K562 (cell line): ENCODE results near the gene RBBP7. TPM values are rescaled to one million over a fixed set of nuclear protein-coding genes. Genes with fewer than 3 reads are reported as not detected.
A peak's percentile ranks its signal among the peaks of the same experiment; 100 is the strongest.

Experiments used
- ATAC-seq: fragments of 200-7000 bp; cut with Tn5 transposase; 3 replicates; pipeline ENCODE4 v1.9.1; 2020; ENCODE audit warnings: moderate library complexity
- BruUV-seq: library from RNA; stranded (reverse); fragments of 400-500 nt; replicated peaks from 2 replicates; lab custom pipeline; 2021; lab: Mats Ljungman, UMichigan
- CTCF ChIA-PET: fragments of 300-600 bp; formaldehyde crosslinking; extraction: SDS; loops from one replicate; lab custom pipeline; 2021; ENCODE audit warnings: low intra/inter-chr PET ratio; lab: Yijun Ruan, JAX
- POLR2A ChIA-PET: fragments of 300-600, 350-650 bp; sonication (Branson Sonifier 250); formaldehyde crosslinking; extraction: SDS; loops from one replicate; lab custom pipeline; 2021; ENCODE audit warnings: antibody characterized with exemption, inconsistent platforms; lab: Yijun Ruan, JAX
- DNase-seq, 4 experiments: peaks; one replicate each; pipeline versions ENCODE4 v3.0.0 to v3.0.0-alpha.2; 2011 to 2018; ENCODE audit warnings: low spot score in 3 of 4, mixed read lengths in 3 of 4; ENCODE audit errors: extremely low read depth in 1 of 4
- FAIRE-seq: peaks from 2 replicates; lab custom pipeline; 2011; peaks lifted over from hg19 to GRCh38; lab: Jason Lieb, UNC
- H2AFZ ChIP-seq: 2 replicates; pipeline ENCODE4 v1.6.0; 2011; ENCODE audit warnings: low read depth, low read length, control low read depth, inconsistent platforms
- H3K27ac ChIP-seq: fragments of 200-600 bp; 3 replicates; pipeline ENCODE4 v1.8.0; 2011; ENCODE audit warnings: low read depth, mild to moderate bottlenecking, control low read depth, inconsistent platforms, low read length, moderate library complexity, mixed read lengths; ENCODE audit errors: extremely low read depth
- H3K27me3 ChIP-seq, 2 experiments: fragments of 300-600 bp in 1 of 2; 2 replicates in 1 of 2; 3 replicates in 1 of 2; pipeline versions ENCODE4 v1.6.0 to v1.8.0; 2011; ENCODE audit warnings: inconsistent platforms in 2 of 2, low read length in 2 of 2, mild to moderate bottlenecking in 1 of 2, mixed read lengths in 1 of 2, moderate library complexity in 1 of 2; ENCODE audit not compliant: control insufficient read depth in 2 of 2, insufficient read depth in 2 of 2
- H3K36me3 ChIP-seq: fragments of 300-600 bp; 3 replicates; pipeline ENCODE4 v1.8.0; 2011; ENCODE audit warnings: mild to moderate bottlenecking, low read length, inconsistent platforms; ENCODE audit not compliant: control insufficient read depth, insufficient read depth
- H3K4me1 ChIP-seq, 2 experiments: fragments of 200-600 bp in 1 of 2; replicated peaks in 1 of 2; 2 replicates in 1 of 2; 3 replicates in 1 of 2; pipeline versions ENCODE4 v1.5.1 to v1.8.0; 2011; ENCODE audit warnings: inconsistent platforms in 2 of 2, low read length in 2 of 2, mild to moderate bottlenecking in 1 of 2, mixed read lengths in 1 of 2, moderate library complexity in 1 of 2; ENCODE audit not compliant: control insufficient read depth in 2 of 2, insufficient read depth in 2 of 2
- H3K4me2 ChIP-seq: 2 replicates; pipeline ENCODE4 v1.6.1; 2011; ENCODE audit warnings: low read length, control low read depth, inconsistent platforms, mixed read lengths; ENCODE audit not compliant: insufficient read depth
- H3K4me3 ChIP-seq: fragments of 200-600 bp; sonication (generic), shearing (Covaris generic); 2 replicates; pipeline ENCODE4 v1.5.1; 2016; ENCODE audit warnings: control low read depth, inconsistent platforms
- H3K79me2 ChIP-seq: fragments of 200-600 bp; 3 replicates; pipeline ENCODE4 v1.8.0; 2011; ENCODE audit warnings: low read length, inconsistent platforms; ENCODE audit not compliant: control insufficient read depth, insufficient read depth
- H3K9ac ChIP-seq, 2 experiments: 2 replicates each; pipeline versions ENCODE4 v1.6.0 to v1.6.1; 2011; ENCODE audit warnings: low read depth in 2 of 2, low read length in 2 of 2, control low read depth in 1 of 2, inconsistent platforms in 1 of 2, mild to moderate bottlenecking in 1 of 2, mixed read lengths in 1 of 2; ENCODE audit not compliant: insufficient read depth in 1 of 2
- H3K9me1 ChIP-seq: one replicate; pipeline ENCODE4 v1.6.0; 2011; ENCODE audit warnings: inconsistent platforms, mild to moderate bottlenecking, low read length, moderate library complexity; ENCODE audit not compliant: control insufficient read depth, insufficient read depth
- H3K9me3 ChIP-seq: replicated peaks from 2 replicates; pipeline ENCODE4 v1.5.1; 2011; ENCODE audit warnings: low read depth, low read length, inconsistent platforms; ENCODE audit not compliant: control insufficient read depth, insufficient read depth
- H4K20me1 ChIP-seq: replicated peaks from 2 replicates; pipeline ENCODE4 v1.6.1; 2011; ENCODE audit warnings: low read length, inconsistent platforms, mixed read lengths; ENCODE audit not compliant: control insufficient read depth, insufficient read depth
- C11orf30 ChIP-seq: fragments of 450-650 bp; IDR thresholded peaks from 2 replicates; pipeline ENCODE4 v1.6.1; 2016; ENCODE audit warnings: low read depth, mild to moderate bottlenecking
- HDAC1 ChIP-seq, 2 experiments: fragments of 450-650 bp; IDR thresholded peaks; 2 replicates each; pipeline ENCODE4 v1.6.1; 2016 to 2017; ENCODE audit warnings: inconsistent platforms in 1 of 2, mild to moderate bottlenecking in 1 of 2, moderate library complexity in 1 of 2
- KDM2B ChIP-seq: fragments of 250-450 bp; sonication (Bioruptor Pico); IDR thresholded peaks from 2 replicates; pipeline ENCODE4 v1.8.0; 2021; ENCODE audit warnings: mild to moderate bottlenecking, moderate library complexity
- KLF13 ChIP-seq: fragments of 450-650 bp; IDR thresholded peaks from 2 replicates; pipeline ENCODE4 v1.6.1; 2016; ENCODE audit warnings: missing genetic modification characterization, low read depth, mild to moderate bottlenecking, missing compliant biosample characterization, moderate library complexity, borderline replicate concordance
- MXD1 ChIP-seq: fragments of 250-450 bp; sonication (Bioruptor Pico); IDR thresholded peaks from 2 replicates; pipeline ENCODE4 v1.8.0; 2021; ENCODE audit warnings: borderline replicate concordance, mild to moderate bottlenecking, moderate library complexity; ENCODE audit not compliant: poor library complexity, severe bottlenecking
- OTX1 ChIP-seq: fragments of 450-650 bp; formaldehyde crosslinking; IDR thresholded peaks from 2 replicates; pipeline ENCODE4 v1.4.0; 2022; ENCODE audit warnings: mild to moderate bottlenecking
- RBM39 ChIP-seq: fragments of 200-400 bp; formaldehyde crosslinking; optimal IDR thresholded peaks from 2 replicates; pipeline ENCODE3; 2018; ENCODE audit warnings: low read depth, low read length
- RFX1 ChIP-seq: fragments of 450-650 bp; IDR thresholded peaks from 2 replicates; pipeline ENCODE4 v1.6.1; 2016; ENCODE audit warnings: mild to moderate bottlenecking, moderate library complexity
- TAF15 ChIP-seq: fragments of 200-400 bp; formaldehyde crosslinking; IDR thresholded peaks from 2 replicates; pipeline ENCODE4 v1.6.1; 2017; ENCODE audit warnings: mild to moderate bottlenecking, low read depth, low read length, moderate library complexity
- ZNF655 ChIP-seq: fragments of 250-450 bp; sonication (Bioruptor Pico); IDR thresholded peaks from 2 replicates; pipeline ENCODE4 v1.5.0; 2021
- WGBS: fragments of 100-300 bp; shearing (Covaris generic); methylation state at CpG from one replicate; pipeline ENCODE4 v1.1.6; 2016; ENCODE audit warnings: low coverage, mixed read lengths; ENCODE audit not compliant: insufficient coverage; ENCODE audit errors: missing lambda C conversion rate; 5-methylcytosine and 5-hydroxymethylcytosine counted together
- in situ Hi-C: fragments of 300-500 bp; cut with MboI; formaldehyde crosslinking; loops from 4 replicates; pipeline ENCODE4 v1.15.0; 2018; ENCODE audit warnings: inconsistent platforms, mixed read lengths
- intact Hi-C: fragments of 100-400 bp; cut with micrococcal nuclease; formaldehyde crosslinking; loops from 2 replicates; pipeline ENCODE4 v1.14.2; 2022
- polyA plus RNA-seq, 8 experiments: library from polyadenylated mRNA; depleted of rRNA in 4 of 8; stranded (reverse) in 5 of 8; unstranded in 3 of 8; fragments of >200 nt; fragmentation: Nextera tagmentation in 2 of 8; fragmentation: Illumina TruSeq in 1 of 8; extraction: Ambion mirVana in 2 of 8; extraction: Trizol in 1 of 8; gene quantifications; 2 replicates each; pipeline versions ENCODE4 v1.2.1 to v1.2.3, GENCODE V29; 2011 to 2014; ENCODE audit warnings: inconsistent platforms in 1 of 8, missing spikeins in 1 of 8
- total RNA-seq, 7 experiments: library from RNA; depleted of rRNA in 6 of 7; stranded (reverse); fragments of >200 nt in 6 of 7; fragmentation: Illumina TruSeq in 2 of 7; extraction: Trizol in 2 of 7; gene quantifications; 2 replicates each; pipeline versions ENCODE4 v1.2.1 to v1.2.3, GENCODE V29; 2011 to 2021; ENCODE audit warnings: low replicate concordance in 1 of 7
- TF ChIP-seq, protein P1 (sequence below): sonication (generic); formaldehyde crosslinking; IDR thresholded peaks from 2 replicates; pipeline ENCODE4 v1.8.0; 2022; ENCODE audit warnings: mild to moderate bottlenecking, low read depth, missing genetic modification reagents

RBBP7 gene
- total and polyA plus RNA-seq, 9 of the 15 experiments (the other 6 are each of a cell fraction or from before 2014, with no cell fraction given), result 79.0 to 364 (median 182) TPM

GRCh38 chrX:16842684-16843083, 27.5 kb downstream of the RBBP7 start:
- in situ Hi-C loops, result no loop called here
- ChIA-PET CTCF (no interaction called here), POLR2A (no interaction called here)
- no peak for ATAC-seq
- WGBS, result 82% methylated on average over 3 of the region's 3 CpGs
- Histone ChIP-seq H3K4me1 (peaks cover 0 to 3% of the 10 kb centered on the region in 2 experiments; a peak in 2 of 5 replicates), H3K36me3 (peaks cover 90% of the 10 kb centered on the region), H3K79me2 (no peaks in the 10 kb centered on the region), H3K27me3 (no peaks in the 10 kb centered on the region), H3K4me2 (no peak overlapping the region), H2AFZ (no peak overlapping the region), H3K9me3 (no peaks in the 10 kb centered on the region), H3K27ac (peak overlapping the region; percentile 22; the same call in 1 of the 3 replicates), H3K4me3 (no peak overlapping the region), H3K9me1 (no peaks in the 10 kb centered on the region), H3K9ac (no peak overlapping the region), H4K20me1 (no peaks in the 10 kb centered on the region)
- TF ChIP-seq TAF15, result no peak
- no peak for TF ChIP-seq RBM39
- no peak for TF ChIP-seq KDM2B (CRISPR knock-in tag)
- no peak for TF ChIP-seq RFX1
- no peak for TF ChIP-seq KLF13 (tag)
- TF ChIP-seq MXD1 (CRISPR knock-in tag), result no peak
- TF ChIP-seq ZNF655 (CRISPR knock-in tag), result no peak
- no peak for TF ChIP-seq C11orf30
- TF ChIP-seq HDAC1 (IDR thresholded peaks at IDR 0.05), result no peak
- TF ChIP-seq, protein P1, sequence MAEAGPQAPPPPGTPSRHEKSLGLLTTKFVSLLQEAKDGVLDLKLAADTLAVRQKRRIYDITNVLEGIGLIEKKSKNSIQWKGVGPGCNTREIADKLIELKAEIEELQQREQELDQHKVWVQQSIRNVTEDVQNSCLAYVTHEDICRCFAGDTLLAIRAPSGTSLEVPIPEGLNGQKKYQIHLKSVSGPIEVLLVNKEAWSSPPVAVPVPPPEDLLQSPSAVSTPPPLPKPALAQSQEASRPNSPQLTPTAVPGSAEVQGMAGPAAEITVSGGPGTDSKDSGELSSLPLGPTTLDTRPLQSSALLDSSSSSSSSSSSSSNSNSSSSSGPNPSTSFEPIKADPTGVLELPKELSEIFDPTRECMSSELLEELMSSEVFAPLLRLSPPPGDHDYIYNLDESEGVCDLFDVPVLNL (CRISPR knock-in tag), result no peak
- no peak for TF ChIP-seq OTX1 (CRISPR knock-in tag)
- no peak for FAIRE-seq
- intact Hi-C loops, result no loop called here
- no peak for DNase-seq
- no TSS peak for BruUV-seq
